Endothelial cell of umbilical vein (primary cell): ENCODE measurements around the gene TMED7. TPM values are rescaled to one million over a fixed set of nuclear protein-coding genes. Genes with fewer than 3 reads are reported as not detected.

ENCODE experiments used
- BruUV-seq: library from RNA; stranded (reverse); fragments of 400-500 nt; replicated peaks from 2 replicates; lab custom pipeline; 2021; lab: Mats Ljungman, UMichigan
- CTCF ChIA-PET: fragments of 300-600, 350-600 bp; sonication (Branson Sonifier 250); formaldehyde crosslinking; loops from one replicate; lab custom pipeline; 2021; ENCODE audit warnings: antibody characterized with exemption, inconsistent platforms; lab: Charles Lee
- POLR2A ChIA-PET: fragments of 300-600, 350-600 bp; sonication (Branson Sonifier 250); formaldehyde crosslinking; loops from one replicate; lab custom pipeline; 2021; ENCODE audit warnings: antibody characterized with exemption, inconsistent platforms; lab: Charles Lee
- DNase-seq: peaks from one replicate; pipeline ENCODE4 v3.0.0-alpha.2; 2011; ENCODE audit warnings: low read depth, low spot score
- FAIRE-seq: peaks from 2 replicates; lab custom pipeline; 2011; peaks lifted over from hg19 to GRCh38; lab: Jason Lieb, UNC
- H2AFZ ChIP-seq: 2 replicates; pipeline ENCODE4 v1.6.0; 2012; ENCODE audit warnings: low read depth, low read length, control low read depth, inconsistent platforms
- H3K27ac ChIP-seq: 2 replicates; pipeline ENCODE4 v1.5.1; 2011; ENCODE audit warnings: low read depth, mild to moderate bottlenecking, control low read depth, low read length, moderate library complexity; ENCODE audit not compliant: insufficient read depth
- H3K27me3 ChIP-seq, 2 experiments: 2 replicates each; pipeline versions ENCODE4 v1.6.0 to v1.6.1; 2011; ENCODE audit warnings: low read length in 2 of 2, mixed read lengths in 1 of 2; ENCODE audit not compliant: control insufficient read depth in 2 of 2, insufficient read depth in 2 of 2
- H3K36me3 ChIP-seq, 2 experiments: 2 replicates in 1 of 2; 3 replicates in 1 of 2; pipeline ENCODE4 v1.5.1; 2011; ENCODE audit warnings: low read length in 2 of 2, mild to moderate bottlenecking in 1 of 2, moderate library complexity in 1 of 2; ENCODE audit not compliant: control insufficient read depth in 2 of 2, insufficient read depth in 2 of 2; ENCODE audit errors: extremely low read depth in 1 of 2
- H3K4me1 ChIP-seq: 3 replicates; pipeline ENCODE4 v1.5.1; 2011; ENCODE audit warnings: mild to moderate bottlenecking, low read length; ENCODE audit not compliant: control insufficient read depth, insufficient read depth; ENCODE audit errors: extremely low read depth
- H3K4me2 ChIP-seq: 2 replicates; pipeline ENCODE4 v1.6.1; 2011; ENCODE audit warnings: low read length, control low read depth, mixed read lengths; ENCODE audit not compliant: insufficient read depth
- H3K4me3 ChIP-seq, 3 experiments: fragments of 200-600 bp in 1 of 3; sonication (generic), shearing (Covaris generic) in 1 of 3; replicated peaks in 1 of 3; 2 replicates each; pipeline ENCODE4 v1.5.1; 2011 to 2016; ENCODE audit warnings: control low read depth in 3 of 3, low read length in 3 of 3, mild to moderate bottlenecking in 2 of 3, inconsistent platforms in 1 of 3, low read depth in 1 of 3, moderate library complexity in 1 of 3; ENCODE audit not compliant: insufficient read depth in 1 of 3
- H3K79me2 ChIP-seq: 2 replicates; pipeline ENCODE4 v1.6.0; 2012; ENCODE audit warnings: low read length, inconsistent platforms; ENCODE audit not compliant: control insufficient read depth, insufficient read depth
- H3K9ac ChIP-seq: replicated peaks from 2 replicates; pipeline ENCODE3; 2011; ENCODE audit warnings: low read length, control low read depth; ENCODE audit not compliant: insufficient read depth; ENCODE audit errors: extremely low read depth
- H3K9me1 ChIP-seq: replicated peaks from 3 replicates; pipeline ENCODE4 v1.6.0; 2011; ENCODE audit warnings: mild to moderate bottlenecking, low read length; ENCODE audit not compliant: control insufficient read depth, insufficient read depth; ENCODE audit errors: extremely low read depth
- H3K9me3 ChIP-seq: replicated peaks from 2 replicates; pipeline ENCODE4 v1.5.1; 2012; ENCODE audit warnings: low read length, inconsistent platforms; ENCODE audit not compliant: control insufficient read depth, insufficient read depth
- H4K20me1 ChIP-seq: replicated peaks from 2 replicates; pipeline ENCODE3; 2011; ENCODE audit warnings: mild to moderate bottlenecking, low read length; ENCODE audit not compliant: control insufficient read depth, insufficient read depth; ENCODE audit errors: extremely low read depth
- EZH2 ChIP-seq: IDR thresholded peaks from 2 replicates; pipeline ENCODE4 v1.6.1; 2012; ENCODE audit warnings: borderline replicate concordance, low read depth, mild to moderate bottlenecking, moderate library complexity, low read length, inconsistent platforms; ENCODE audit not compliant: severe bottlenecking
- FOS ChIP-seq: IDR thresholded peaks from 2 replicates; pipeline ENCODE4 v1.6.1; 2011; ENCODE audit warnings: mild to moderate bottlenecking, low read length, moderate library complexity, borderline replicate concordance; ENCODE audit not compliant: insufficient read depth
- GATA2 ChIP-seq: IDR thresholded peaks from 2 replicates; pipeline ENCODE4 v1.7.0; 2011; ENCODE audit warnings: low read depth, mild to moderate bottlenecking, moderate library complexity, mixed read lengths, low read length; ENCODE audit not compliant: insufficient read length, insufficient read depth
- JUN ChIP-seq: IDR thresholded peaks from 2 replicates; pipeline ENCODE4 v1.6.1; 2011; ENCODE audit warnings: borderline replicate concordance, low read depth; ENCODE audit not compliant: insufficient read length, insufficient read depth
- MYC ChIP-seq: IDR thresholded peaks from one replicate; pipeline ENCODE4 v1.6.1; 2011; ENCODE audit warnings: mild to moderate bottlenecking, low read depth, low read length
- POLR2A ChIP-seq: IDR thresholded peaks from 2 replicates; pipeline ENCODE4 v1.6.1; 2012; ENCODE audit warnings: low read depth, mild to moderate bottlenecking, control low read depth, low read length
- POLR2AphosphoS5 ChIP-seq: IDR thresholded peaks from 2 replicates; pipeline ENCODE4 v1.6.1; 2012; ENCODE audit warnings: low read depth, mild to moderate bottlenecking, control low read depth, low read length, moderate library complexity; ENCODE audit not compliant: insufficient read depth
- dilution Hi-C: fragments of 300-500 bp; cut with MboI; formaldehyde crosslinking; loops from one replicate; pipeline ENCODE4 v1.15.0; 2019; ENCODE audit warnings: low sequenced_read_pairs; ENCODE audit not compliant: extremely low pct_ligation_motif_present
- intact Hi-C: fragments of 100-400 bp; cut with micrococcal nuclease; formaldehyde crosslinking; loops from one replicate; pipeline ENCODE4 v1.10.0; 2022
- polyA plus RNA-seq, 4 experiments: library from polyadenylated mRNA; depleted of rRNA in 3 of 4; stranded (reverse) in 3 of 4; unstranded in 1 of 4; fragments of >200 nt; gene quantifications; 2 replicates each; pipeline versions ENCODE4 v1.2.1 to v1.2.3, GENCODE V29; 2011 to 2012; ENCODE audit warnings: missing spikeins in 1 of 4
- total RNA-seq: library from RNA; stranded (reverse); gene quantifications from 2 replicates; pipeline ENCODE4 v1.2.3, GENCODE V29; 2021
- TF ChIP-seq, protein P1 (sequence below), 2 donors: IDR thresholded peaks; 1 replicate in 1 of 2; 2 replicates in 1 of 2; pipeline ENCODE4 v1.5.1; 2011; ENCODE audit warnings: low read length in 2 of 2, mild to moderate bottlenecking in 2 of 2, moderate library complexity in 2 of 2, control low read depth in 1 of 2, inconsistent platforms in 1 of 2, low read depth in 1 of 2; ENCODE audit not compliant: insufficient read depth in 1 of 2; ENCODE audit errors: extremely low read depth in 1 of 2
- TF ChIP-seq, protein P2 (sequence below): IDR thresholded peaks from 2 replicates; pipeline ENCODE4 v1.6.1; 2011; ENCODE audit not compliant: insufficient read depth, insufficient read length

TMED7 gene
- total and polyA plus RNA-seq, 2 donors (not counting 3 experiments of a cell fraction or from before 2014, with no cell fraction given): 57.6 to 101 TPM

GRCh38 chr5:115584501-115584900, 41.3 kb downstream of the TMED7 start:
- no peaks in the 10 kb centered on the region for H3K27me3 ChIP-seq
- H3K4me2 ChIP-seq: no peak overlapping the region
- no peak overlapping the region for H2AFZ ChIP-seq
- intact Hi-C loops: loop anchor here (10.0 kb wide), 1 partner anchor 400 kb away; no protein-coding TSS in a partner anchor
- H3K9ac ChIP-seq: no peak overlapping the region
- DNase-seq (no peak), FAIRE-seq (no peak)
- CTCF ChIA-PET: interaction anchor here (0.7 to 3.8 kb wide), 3 partner anchors 41 to 276 kb away, joined by 3 to 33 read pairs (median 4); no protein-coding TSS in a partner anchor
- no TSS peak for BruUV-seq
- no peaks in the 10 kb centered on the region for H3K79me2 ChIP-seq
- POLR2A ChIA-PET: no interaction called here
- H3K4me1 ChIP-seq: peaks cover 4% of the 10 kb centered on the region
- H3K9me3 ChIP-seq: no peaks in the 10 kb centered on the region
- H4K20me1 ChIP-seq: no peaks in the 10 kb centered on the region
- H3K36me3 ChIP-seq: no peaks in the 10 kb centered on the region
- no peak overlapping the region for H3K27ac ChIP-seq
- H3K9me1 ChIP-seq: no peaks in the 10 kb centered on the region
- TF ChIP-seq POLR2AphosphoS5 (no peak), POLR2A (no peak), EZH2 (no peak), JUN (no peak), MYC (no peak), FOS (no peak), GATA2 (no peak)
- TF ChIP-seq, protein P1, sequence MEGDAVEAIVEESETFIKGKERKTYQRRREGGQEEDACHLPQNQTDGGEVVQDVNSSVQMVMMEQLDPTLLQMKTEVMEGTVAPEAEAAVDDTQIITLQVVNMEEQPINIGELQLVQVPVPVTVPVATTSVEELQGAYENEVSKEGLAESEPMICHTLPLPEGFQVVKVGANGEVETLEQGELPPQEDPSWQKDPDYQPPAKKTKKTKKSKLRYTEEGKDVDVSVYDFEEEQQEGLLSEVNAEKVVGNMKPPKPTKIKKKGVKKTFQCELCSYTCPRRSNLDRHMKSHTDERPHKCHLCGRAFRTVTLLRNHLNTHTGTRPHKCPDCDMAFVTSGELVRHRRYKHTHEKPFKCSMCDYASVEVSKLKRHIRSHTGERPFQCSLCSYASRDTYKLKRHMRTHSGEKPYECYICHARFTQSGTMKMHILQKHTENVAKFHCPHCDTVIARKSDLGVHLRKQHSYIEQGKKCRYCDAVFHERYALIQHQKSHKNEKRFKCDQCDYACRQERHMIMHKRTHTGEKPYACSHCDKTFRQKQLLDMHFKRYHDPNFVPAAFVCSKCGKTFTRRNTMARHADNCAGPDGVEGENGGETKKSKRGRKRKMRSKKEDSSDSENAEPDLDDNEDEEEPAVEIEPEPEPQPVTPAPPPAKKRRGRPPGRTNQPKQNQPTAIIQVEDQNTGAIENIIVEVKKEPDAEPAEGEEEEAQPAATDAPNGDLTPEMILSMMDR (IDR thresholded peaks at IDR 0.05; ENCODE audit: extremely low read depth in 1 of 2, insufficient read depth in 1 of 2, low read depth in 1 of 2, low read length in 2 of 2): no peak
- TF ChIP-seq, protein P2, sequence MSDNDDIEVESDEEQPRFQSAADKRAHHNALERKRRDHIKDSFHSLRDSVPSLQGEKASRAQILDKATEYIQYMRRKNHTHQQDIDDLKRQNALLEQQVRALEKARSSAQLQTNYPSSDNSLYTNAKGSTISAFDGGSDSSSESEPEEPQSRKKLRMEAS: no peak
- no peak overlapping the region for H3K4me3 ChIP-seq
- dilution Hi-C loops: no loop called here
